Raji (cell line): Measurements from ENCODE around the gene HTR1D.

ENCODE experiments used
- POLR2A ChIP-seq: IDR thresholded peaks from 2 replicates; pipeline ENCODE4 v1.6.1; 2011; ENCODE audit warnings: low read depth, low read length, control low read depth; ENCODE audit not compliant: insufficient read depth

HTR1D gene

DNA sequence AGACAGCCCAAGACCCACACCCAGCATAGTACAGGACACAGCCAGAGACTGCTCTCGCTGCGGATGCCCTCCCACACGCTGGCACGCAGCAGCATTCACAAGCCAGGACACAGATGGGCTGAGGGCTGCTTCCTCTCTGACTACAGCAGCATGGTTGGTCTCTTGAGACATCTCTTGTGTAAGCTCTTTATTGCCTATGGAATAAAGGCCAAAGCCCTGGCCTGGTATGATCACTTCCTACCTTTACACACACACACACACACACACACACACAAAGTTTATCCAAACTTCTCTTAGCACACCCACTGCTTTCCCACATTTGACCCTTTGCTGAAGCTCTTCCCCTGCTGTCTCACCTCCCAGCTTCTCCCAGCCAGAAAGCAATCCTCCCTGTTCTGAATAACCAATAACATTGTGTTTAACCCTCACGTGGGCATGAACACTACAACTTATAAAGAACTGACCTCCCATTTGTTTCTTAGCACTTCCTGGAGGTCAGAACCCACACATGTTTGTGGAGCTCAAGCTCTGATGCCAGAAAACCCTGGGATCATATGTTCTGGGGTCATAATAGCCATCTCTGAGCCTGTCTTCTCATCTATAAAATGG, 47.5 kb downstream of the HTR1D start:
- TF ChIP-seq POLR2A, result no peak

DNA sequence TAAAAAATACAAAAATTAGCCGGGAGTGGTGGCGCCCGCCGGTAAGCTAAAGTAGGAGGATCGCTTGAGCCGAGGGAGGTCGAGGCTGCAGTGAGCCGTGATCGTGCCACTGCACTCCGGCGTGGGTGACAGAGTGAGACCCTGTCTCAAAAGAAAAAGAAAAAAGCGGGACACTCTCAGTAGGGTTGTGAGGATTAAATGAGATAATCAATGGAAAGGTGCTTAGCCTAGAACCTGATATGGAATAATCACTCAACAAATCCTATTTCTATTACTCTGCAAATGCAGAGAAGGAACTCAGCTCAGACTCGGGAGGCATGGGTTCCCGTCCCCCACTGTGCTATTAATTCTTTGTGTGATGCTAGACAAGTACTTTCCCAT, 48.1 kb downstream of the HTR1D start:
- TF ChIP-seq POLR2A, result no peak

DNA sequence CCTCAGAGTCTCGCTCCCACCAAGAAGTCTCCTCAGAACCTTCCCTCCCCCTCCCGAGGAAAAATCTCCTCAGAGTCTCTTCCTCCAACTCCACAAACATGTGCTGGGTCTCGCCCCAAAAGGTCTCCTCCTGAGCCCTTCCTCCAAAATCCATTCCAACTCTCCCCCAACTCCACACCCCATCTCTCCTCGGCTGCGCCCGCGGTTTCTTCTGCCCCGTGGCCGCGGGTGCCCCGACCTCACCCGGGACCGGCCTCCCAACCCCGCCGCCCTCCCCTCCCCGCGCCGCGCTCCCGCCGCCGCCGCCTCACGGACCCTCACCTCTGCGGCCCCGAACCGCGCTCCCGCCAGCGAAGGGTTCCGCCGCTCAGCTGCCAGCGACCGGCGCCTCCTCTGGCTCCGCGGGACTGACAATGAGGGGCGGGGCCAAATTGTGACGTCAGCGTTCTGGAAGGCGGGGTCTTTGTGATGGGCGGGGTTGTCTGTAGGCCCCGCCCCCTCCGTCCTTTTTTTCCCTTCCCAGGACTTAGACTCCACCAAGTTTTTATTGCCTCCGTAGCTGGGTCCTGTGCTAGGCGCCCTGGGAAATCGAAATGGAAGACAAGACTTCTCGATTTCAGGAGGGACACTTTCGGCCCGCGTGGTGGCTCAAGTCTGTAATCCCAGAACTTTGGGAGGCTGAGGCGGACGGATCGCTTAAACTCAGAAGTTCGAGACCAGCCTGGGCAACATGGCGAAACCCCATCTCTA, 48.7 kb downstream of the HTR1D start, which contains the start of gene LUZP1:
TSS of gene LUZP1 (minus strand) at position 412 of the 750 bp plus-strand sequence.
- peak; percentile 82 for TF ChIP-seq POLR2A

DNA sequence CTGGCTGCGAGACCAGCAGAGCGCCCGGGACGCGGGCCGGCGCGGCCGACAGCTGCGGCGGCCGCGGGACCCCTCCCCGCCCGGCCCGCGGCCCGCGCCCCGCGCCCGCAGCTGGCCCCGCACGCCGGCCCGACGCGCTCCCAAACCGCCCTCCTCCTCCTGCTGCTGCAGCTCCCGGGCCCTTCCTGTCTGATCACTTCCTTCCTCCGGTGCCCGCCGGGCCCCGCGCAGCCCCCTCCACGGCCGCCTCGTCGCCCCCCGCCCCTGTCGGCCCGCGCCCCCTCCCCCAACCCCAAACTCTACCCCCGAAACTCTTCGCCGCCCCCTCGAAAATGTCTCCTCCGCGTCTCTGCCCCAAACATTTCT, 49.2 kb downstream of the HTR1D start:
- TF ChIP-seq POLR2A, result no peak

DNA sequence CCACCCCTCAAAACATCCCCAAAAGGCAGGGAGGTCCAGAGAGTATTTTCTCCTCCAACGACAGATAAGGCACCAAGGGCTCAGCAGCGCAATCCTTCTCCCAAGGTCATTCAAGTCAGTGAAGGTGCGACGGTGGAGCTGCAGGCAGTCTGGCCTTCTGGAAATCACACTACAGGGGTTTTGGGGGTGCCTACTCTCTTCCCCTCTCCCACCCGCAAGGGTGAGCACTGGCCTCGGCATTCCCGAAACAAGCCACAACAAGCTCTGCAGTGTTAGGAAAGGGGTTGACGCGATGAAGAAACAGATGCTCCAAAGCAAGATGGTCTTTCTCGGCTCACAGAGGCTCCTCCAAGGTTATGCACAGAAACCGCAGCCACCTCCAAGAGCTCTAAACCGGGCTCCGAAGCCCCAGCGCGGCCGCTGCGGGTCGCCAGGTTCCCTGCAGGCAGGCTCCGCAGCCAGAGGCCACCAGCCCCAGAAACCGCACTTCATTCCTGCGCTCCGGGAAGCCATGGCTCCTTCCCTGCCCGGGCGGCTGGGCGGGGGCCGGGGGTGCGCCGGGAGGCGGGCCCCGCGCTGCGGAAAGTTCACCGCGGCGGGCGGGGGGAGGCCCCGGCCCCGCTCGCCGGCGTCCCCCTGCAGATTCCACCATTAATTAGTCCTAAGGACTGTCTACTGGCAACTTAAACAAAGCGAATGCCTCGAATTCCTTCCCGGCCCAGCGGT, 49.8 kb downstream of the HTR1D start:
- TF ChIP-seq POLR2A, result no peak

DNA sequence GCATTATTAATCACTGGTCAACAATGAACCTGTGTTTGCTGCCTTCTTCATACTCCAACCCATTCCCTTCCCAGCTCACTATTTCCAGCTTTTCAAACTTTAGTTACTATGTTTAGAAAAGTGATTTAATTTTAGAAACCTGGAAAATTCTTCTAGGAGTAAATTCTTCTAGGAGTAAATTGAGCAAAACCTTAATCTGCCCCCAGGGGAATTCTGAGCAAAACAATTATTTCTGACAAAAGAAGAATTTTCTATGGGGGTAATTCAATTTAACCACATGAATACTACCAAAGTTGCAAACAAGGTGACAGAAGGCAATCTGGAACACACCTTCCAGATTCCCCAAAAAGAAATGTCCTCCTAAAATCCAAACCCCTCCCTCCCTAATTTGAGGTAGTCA, 50.4 kb downstream of the HTR1D start:
- TF ChIP-seq POLR2A, result no peak

DNA sequence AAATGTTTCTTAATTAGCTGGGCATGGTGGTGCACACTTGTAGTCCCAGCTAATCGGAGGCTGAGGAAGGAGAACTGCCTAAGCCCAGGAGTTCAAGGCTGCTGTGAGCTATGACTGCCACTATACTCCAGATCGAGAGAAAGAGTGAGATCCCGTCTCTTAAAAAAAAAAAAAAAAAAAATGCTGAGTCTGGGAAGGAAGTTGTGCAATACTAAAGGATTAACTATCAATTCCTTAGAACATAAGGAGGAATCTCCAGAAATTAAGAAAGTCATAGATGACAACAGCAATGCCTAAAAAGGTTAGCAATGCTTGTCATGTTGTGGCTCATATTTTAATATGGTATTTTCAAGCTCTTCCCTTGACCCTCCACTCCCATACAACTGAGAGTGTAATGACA, 53.9 kb downstream of the HTR1D start:
- no peak for TF ChIP-seq POLR2A

DNA sequence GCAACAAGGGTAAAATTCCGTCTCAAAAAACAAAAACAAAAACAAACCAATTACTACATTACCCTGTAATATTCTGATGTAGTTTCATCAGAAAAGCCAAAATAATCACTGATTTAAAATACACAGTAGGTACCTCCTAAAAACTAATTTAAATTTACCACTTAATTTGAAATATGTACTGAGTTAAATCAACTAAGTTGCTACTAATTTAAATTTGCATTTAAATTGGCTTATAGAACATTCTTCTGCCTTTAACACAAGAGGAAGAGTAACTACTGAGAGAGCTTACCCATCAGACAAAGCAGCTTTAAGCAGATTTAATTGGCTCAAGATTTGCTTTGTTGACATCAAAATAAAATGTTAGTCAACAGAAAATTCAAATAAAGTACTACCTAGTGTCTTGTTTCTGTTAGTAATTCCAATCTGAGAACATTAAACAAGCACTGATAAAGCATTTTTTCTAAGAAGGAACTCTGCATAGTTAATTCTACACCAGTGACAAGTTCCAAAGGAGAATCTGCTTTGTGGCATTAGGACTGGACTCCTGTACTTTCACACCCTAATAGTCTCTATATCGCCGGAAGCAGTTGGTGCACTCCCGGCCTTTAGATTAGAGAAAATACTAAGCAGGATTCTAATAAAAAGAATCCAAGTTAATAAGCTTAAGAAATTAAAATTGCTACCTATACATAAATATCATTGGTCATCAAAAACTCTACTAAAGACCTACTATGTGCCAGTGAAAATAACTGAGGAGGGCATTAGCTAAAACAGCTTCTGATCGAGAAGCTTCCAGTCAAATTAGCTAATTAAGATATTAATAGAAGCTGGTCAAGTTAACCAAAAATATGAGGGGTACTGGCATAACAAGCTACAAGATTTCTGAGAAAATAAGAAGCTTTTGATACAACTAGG, 57.1 kb downstream of the HTR1D start:
- no peak for TF ChIP-seq POLR2A

DNA sequence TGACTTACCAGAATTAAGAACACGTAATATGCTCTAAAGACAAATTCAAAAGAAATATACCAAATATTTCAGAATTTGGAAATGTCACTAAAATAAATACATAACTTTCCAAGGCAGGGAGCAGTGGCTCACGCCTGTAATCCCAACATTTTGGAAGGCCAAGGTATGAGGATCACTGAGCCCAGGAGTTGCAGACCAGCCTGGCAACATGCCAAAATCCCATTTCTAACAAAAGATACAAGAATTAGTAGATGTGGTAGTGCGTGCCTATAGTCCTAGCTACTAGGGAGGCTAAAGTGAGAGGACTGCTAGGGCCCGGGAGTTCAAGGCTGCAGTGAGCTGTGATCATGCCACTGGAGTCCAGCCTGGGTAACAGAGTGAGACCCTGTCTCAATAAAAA, 60.4 kb downstream of the HTR1D start:
- no peak for TF ChIP-seq POLR2A

DNA sequence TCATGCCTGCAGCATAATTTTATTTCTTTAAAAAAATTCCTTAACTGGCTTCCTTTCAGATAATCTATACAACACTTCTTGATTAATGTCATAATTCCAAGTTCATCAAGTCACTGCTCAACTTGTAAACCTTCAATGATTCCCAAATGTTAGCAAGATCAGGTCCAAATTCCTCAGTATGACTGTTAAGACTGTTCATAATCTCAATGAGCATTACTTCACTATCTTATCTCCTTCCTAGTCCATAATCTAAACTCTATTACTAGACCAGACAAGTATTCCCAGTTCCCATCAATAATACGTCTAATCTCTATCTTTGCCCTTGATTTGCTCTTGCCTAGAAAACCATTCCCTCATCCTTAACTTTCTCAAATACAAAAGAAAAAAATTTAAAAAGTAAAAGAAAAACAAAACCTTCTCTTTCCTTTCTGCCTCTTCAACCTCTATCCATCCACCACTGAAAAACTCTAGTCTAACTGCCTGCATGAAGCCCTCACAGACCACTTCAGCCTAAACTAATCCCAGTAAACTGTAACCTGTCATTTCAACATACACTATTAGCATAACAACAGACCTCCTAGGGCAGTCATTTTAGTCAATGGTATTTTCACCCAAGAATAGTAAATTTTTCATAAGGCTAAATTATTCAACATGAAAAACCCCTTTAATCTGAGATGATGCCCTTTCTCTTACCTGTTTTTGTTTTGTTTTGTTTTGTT, 64.2 kb downstream of the HTR1D start:
- TF ChIP-seq POLR2A, result no peak

DNA sequence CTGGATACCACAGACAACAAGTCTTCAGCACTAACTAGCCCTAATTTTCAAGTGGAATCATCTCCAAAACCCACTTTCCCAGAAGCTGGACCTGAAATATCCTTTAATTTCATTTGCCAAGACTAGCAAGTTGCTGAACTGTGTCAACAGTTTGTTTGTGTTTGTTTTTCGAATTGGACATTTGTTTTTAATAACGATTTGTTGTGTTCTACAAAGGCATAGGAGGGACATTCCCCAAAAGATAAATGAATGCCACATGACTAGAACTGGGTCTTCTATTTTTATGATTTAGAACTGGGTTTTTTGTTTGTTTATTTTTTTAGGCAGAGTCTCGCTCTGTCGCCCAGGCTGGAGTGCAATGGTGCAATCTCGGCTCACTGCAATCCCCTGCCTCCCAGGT, 66.6 kb downstream of the HTR1D start:
- TF ChIP-seq POLR2A, result no peak

DNA sequence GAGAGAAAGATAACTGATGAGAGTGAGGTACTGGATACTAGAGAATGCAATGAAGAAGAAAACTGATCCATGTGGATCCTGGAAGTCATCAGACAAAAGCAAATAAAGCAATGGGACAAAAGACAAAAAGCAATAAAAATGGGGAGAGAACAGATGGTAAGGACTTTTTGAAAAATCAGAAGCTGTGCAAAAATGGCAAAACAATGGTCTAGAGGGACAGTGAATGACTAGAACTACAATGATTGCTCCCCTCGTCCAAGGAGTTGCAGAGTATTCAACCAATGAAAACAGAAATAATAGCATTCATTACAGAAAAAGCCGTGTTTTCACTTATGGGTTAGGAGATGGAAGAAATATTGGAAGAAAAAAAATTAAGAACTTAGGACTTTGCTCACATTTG, 67.2 kb downstream of the HTR1D start:
- TF ChIP-seq POLR2A, result no peak

DNA sequence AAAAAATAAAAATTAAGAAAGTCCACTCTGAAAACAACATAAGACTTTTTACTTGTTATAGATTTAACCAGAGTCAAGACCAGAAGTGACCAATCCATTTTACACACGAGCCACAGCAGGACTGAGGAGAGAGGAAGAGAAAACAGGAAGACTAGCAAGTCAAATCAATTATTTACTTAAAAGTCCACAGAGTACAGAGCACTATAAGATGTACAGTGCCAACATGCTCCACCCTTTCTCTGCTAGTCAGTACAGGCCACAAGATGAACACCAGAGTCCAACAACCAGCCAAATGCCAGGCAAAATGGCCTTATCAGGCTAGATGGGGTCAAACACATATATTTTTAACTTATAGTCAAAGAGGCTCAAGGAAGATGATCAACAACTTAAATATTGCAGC, 68.2 kb downstream of the HTR1D start:
- TF ChIP-seq POLR2A, result no peak

DNA sequence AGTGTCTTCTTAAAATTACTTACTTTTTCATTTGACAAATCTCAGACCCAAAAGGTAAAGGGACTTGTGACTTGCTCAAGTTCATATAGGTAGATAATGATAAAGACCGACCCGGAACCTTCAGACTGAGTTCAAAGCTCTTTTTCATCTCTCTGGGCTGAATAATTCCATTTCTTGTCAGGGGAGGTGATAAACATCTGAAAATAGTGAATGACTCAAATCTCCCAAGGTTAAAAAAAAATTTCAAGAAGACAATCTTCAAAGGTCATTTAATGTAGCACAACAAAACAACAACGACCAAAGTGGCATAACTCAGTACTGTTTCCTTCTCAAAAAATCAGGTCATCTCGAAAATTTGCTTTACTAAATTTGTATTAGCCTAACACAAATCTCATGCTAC, 69.2 kb downstream of the HTR1D start:
- TF ChIP-seq POLR2A, result no peak
